Activated CD4-positive, alpha-beta T cell treated with anti-CD3 and anti-CD28 coated beads, Interleukin-2, amount 50 U/mL, for 16 hours (primary cell): ENCODE results near the gene CPSF7.
"Not testable (repeated sequence)": the region's sequence is repeated elsewhere in the genome, so short reads cannot be mapped to it uniquely, and the experiment has no call there.

Experiments
- DNase-seq: peaks from one replicate; pipeline ENCODE4 v3.0.0-alpha.2; 2020

CPSF7 gene

GRCh38 chr11:61437496-61437895, 7.7 kb upstream of the CPSF7 start:
- no peak for DNase-seq

- DNase-seq = not testable (repeated sequence)
Observed at GRCh38 chr11:61430839-61431238, 1.1 kb upstream of the CPSF7 start.

- peak; percentile 73 for DNase-seq
Observed at GRCh38 chr11:61429346-61429690, 457 bp downstream of the CPSF7 start.

GRCh38 chr11:61425367-61426131, 4.2 kb downstream of the CPSF7 start:
- no peak for DNase-seq

- DNase-seq = no peak
Observed at GRCh38 chr11:61422226-61422625, 7.5 kb downstream of the CPSF7 start.

GRCh38 chr11:61418136-61418535, 11.6 kb downstream of the CPSF7 start:
- no peak for DNase-seq

- no peak for DNase-seq
Observed at GRCh38 chr11:61417670-61418069, 12.1 kb downstream of the CPSF7 start.

- no peak for DNase-seq
Observed at GRCh38 chr11:61416941-61417340, 12.8 kb downstream of the CPSF7 start.

- DNase-seq = no peak
Observed at GRCh38 chr11:61415381-61415780, 14.4 kb downstream of the CPSF7 start.

GRCh38 chr11:61414547-61414946, 15.2 kb downstream of the CPSF7 start:
- DNase-seq = no peak

GRCh38 chr11:61413496-61413895, 16.3 kb downstream of the CPSF7 start:
- DNase-seq = no peak

GRCh38 chr11:61411589-61411988, 18.2 kb downstream of the CPSF7 start:
- no peak for DNase-seq

- no peak for DNase-seq
Observed at GRCh38 chr11:61406991-61407728, 22.6 kb downstream of the CPSF7 start.

- DNase-seq = no peak
Observed at GRCh38 chr11:61406067-61406466, 23.7 kb downstream of the CPSF7 start.

- DNase-seq = no peak
Observed at GRCh38 chr11:61404641-61405040, 25.1 kb downstream of the CPSF7 start.

- no peak for DNase-seq
Observed at GRCh38 chr11:61404103-61404502, 25.7 kb downstream of the CPSF7 start.

GRCh38 chr11:61403658-61404057, 26.1 kb downstream of the CPSF7 start:
- DNase-seq = no peak

- DNase-seq = no peak
Observed at GRCh38 chr11:61401573-61401972, 28.2 kb downstream of the CPSF7 start.

- DNase-seq = no peak
Observed at GRCh38 chr11:61401173-61401572, 28.6 kb downstream of the CPSF7 start.

GRCh38 chr11:61392981-61393595, 36.7 kb downstream of the CPSF7 start:
- DNase-seq = no peak

GRCh38 chr11:61390161-61390560, 39.6 kb downstream of the CPSF7 start:
- no peak for DNase-seq

GRCh38 chr11:61384271-61385242, 45.2 kb downstream of the CPSF7 start:
- no peak for DNase-seq

GRCh38 chr11:61383859-61384258, 45.9 kb downstream of the CPSF7 start:
- not testable (repeated sequence) for DNase-seq
